HCT116 (cell line): Measurements from ENCODE around the gene MID1. TPM values are rescaled to one million over a fixed set of nuclear protein-coding genes. Genes with fewer than 3 reads are reported as not detected.
A peak's percentile ranks its signal among the peaks of the same experiment; 100 is the strongest.

ENCODE experiments used
- CBX3 ChIP-seq: IDR thresholded peaks from 2 replicates; pipeline ENCODE4 v1.6.1; 2012; ENCODE audit warnings: low read depth
- CEBPB ChIP-seq: IDR thresholded peaks from 2 replicates; pipeline ENCODE4 v1.6.1; 2012; ENCODE audit warnings: low read depth
- EGR1 ChIP-seq: IDR thresholded peaks from 2 replicates; pipeline ENCODE4 v1.6.1; 2012; ENCODE audit warnings: low read depth
- EZH2phosphoT487 ChIP-seq: fragments of 200-600 bp; IDR thresholded peaks from 2 replicates; pipeline ENCODE4 v1.6.1; 2018; ENCODE audit warnings: antibody characterized with exemption, borderline replicate concordance
- FOSL1 ChIP-seq: IDR thresholded peaks from 2 replicates; pipeline ENCODE4 v1.6.1; 2012; ENCODE audit warnings: low read depth
- POLR2AphosphoS5 ChIP-seq: IDR thresholded peaks from 2 replicates; pipeline ENCODE4 v1.6.1; 2011; ENCODE audit warnings: mild to moderate bottlenecking, low read depth, low read length, moderate library complexity
- RAD21 ChIP-seq: IDR thresholded peaks from 2 replicates; pipeline ENCODE4 v1.6.1; 2012; ENCODE audit warnings: low read depth, mild to moderate bottlenecking
- REST ChIP-seq: IDR thresholded peaks from 2 replicates; pipeline ENCODE4 v1.6.1; 2012; ENCODE audit warnings: low read depth
- SP1 ChIP-seq: IDR thresholded peaks from 2 replicates; pipeline ENCODE4 v1.6.1; 2012; ENCODE audit warnings: low read depth
- TCF7L2 ChIP-seq: IDR thresholded peaks from 2 replicates; pipeline ENCODE4 v1.7.0; 2011; ENCODE audit warnings: borderline replicate concordance, inconsistent platforms; ENCODE audit not compliant: insufficient read depth, insufficient read length; ENCODE audit errors: extremely low read depth
- YY1 ChIP-seq: IDR thresholded peaks from 2 replicates; pipeline ENCODE4 v1.6.1; 2011; ENCODE audit warnings: low read length, low read depth, moderate library complexity, mild to moderate bottlenecking; ENCODE audit not compliant: insufficient replicate concordance; ENCODE audit errors: extremely low read depth
- ZNF274 ChIP-seq: fragments of 200-500 bp; sonication (Bioruptor generic); IDR thresholded peaks from 2 replicates; pipeline ENCODE4 v1.6.1; 2014; ENCODE audit warnings: mild to moderate bottlenecking, low read depth, low read length, inconsistent platforms
- total RNA-seq: library from RNA; stranded (reverse); gene quantifications from one replicate; pipeline ENCODE4 v1.2.1, GENCODE V29; 2021; ENCODE audit not compliant: unreplicated experiment
- TF ChIP-seq, protein P1 (sequence below): IDR thresholded peaks from 2 replicates; pipeline ENCODE4 v1.6.1; 2012

MID1 gene
- total RNA-seq, 1 experiment from 2014 or later, result 48.8 TPM

- TF ChIP-seq TCF7L2 (no peak), FOSL1 (peak; percentile 71), ZNF274 (no peak), SP1 (peak; percentile 60), EGR1 (no peak; the same call in 1 of the 2 replicates), POLR2AphosphoS5 (no peak), EZH2phosphoT487 (no peak), YY1 (no peak), CBX3 (0 out of 2 replicates have a peak, but pooled peaks have one; percentile 49), REST (no peak), CEBPB (peak; percentile 84; the same call in 1 of the 2 replicates), RAD21 (peak; percentile 1; the same call in 1 of the 2 replicates)
- TF ChIP-seq, protein P1, sequence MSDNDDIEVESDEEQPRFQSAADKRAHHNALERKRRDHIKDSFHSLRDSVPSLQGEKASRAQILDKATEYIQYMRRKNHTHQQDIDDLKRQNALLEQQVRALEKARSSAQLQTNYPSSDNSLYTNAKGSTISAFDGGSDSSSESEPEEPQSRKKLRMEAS, result peak; percentile 32
Measured at GRCh38 chrX:10579112-10580011, 41.0 kb downstream of the MID1 start (continued).
